Keratinocyte (primary cell): ENCODE measurements around the gene MEIS3.

Source experiments
- EZH2 ChIP-seq: IDR thresholded peaks from one replicate; pipeline ENCODE4 v1.6.1; 2012; ENCODE audit warnings: inconsistent platforms, mild to moderate bottlenecking, low read length, moderate library complexity
- TF ChIP-seq, protein P1 (sequence below), 3 experiments: IDR thresholded peaks in 1 of 3; conservative IDR thresholded peaks in 1 of 3; optimal IDR thresholded peaks in 1 of 3; 2 replicates in 2 of 3; 3 replicates in 1 of 3; pipeline versions ENCODE3 to v1.5.1; 2011; ENCODE audit warnings: low read length in 3 of 3, mild to moderate bottlenecking in 3 of 3, moderate library complexity in 2 of 3, control low read depth in 1 of 3, inconsistent platforms in 1 of 3; ENCODE audit not compliant: insufficient read depth in 2 of 3; ENCODE audit errors: extremely low read depth in 1 of 3

DNA sequence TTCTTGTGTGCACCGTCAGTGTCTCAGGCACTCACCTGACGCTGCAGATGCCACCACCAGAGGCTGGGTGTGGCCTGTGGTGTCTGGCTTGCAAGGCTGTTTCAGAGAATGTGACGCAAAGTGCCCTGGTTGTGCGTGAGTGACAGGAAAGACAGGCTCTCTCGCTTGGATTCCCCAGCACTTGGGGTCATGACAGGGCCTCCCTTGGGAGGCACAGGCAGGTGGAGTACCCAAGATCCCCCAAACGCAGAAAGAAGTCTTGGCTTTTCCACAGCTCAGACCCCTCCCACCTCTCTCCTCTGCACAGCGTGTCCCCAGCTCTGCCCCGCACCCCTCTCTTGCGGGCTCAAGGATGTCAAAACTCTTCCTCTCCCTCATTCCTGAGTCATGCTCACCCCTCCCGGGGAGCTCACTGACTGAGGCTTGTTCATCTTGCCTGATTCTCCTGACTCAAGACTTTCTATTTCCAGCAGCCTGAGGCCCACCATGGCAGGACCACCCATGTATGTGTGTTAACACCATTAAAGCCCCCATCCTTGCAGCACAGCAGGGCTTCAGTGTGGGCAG is 49.2 kb downstream of the MEIS3 start:
- TF ChIP-seq, protein P1, sequence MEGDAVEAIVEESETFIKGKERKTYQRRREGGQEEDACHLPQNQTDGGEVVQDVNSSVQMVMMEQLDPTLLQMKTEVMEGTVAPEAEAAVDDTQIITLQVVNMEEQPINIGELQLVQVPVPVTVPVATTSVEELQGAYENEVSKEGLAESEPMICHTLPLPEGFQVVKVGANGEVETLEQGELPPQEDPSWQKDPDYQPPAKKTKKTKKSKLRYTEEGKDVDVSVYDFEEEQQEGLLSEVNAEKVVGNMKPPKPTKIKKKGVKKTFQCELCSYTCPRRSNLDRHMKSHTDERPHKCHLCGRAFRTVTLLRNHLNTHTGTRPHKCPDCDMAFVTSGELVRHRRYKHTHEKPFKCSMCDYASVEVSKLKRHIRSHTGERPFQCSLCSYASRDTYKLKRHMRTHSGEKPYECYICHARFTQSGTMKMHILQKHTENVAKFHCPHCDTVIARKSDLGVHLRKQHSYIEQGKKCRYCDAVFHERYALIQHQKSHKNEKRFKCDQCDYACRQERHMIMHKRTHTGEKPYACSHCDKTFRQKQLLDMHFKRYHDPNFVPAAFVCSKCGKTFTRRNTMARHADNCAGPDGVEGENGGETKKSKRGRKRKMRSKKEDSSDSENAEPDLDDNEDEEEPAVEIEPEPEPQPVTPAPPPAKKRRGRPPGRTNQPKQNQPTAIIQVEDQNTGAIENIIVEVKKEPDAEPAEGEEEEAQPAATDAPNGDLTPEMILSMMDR (optimal IDR thresholded peaks at IDR 0.05 in 1 of 3, IDR thresholded peaks at IDR 0.05 in 1 of 3, conservative IDR thresholded peaks at IDR 0.05 in 1 of 3; ENCODE audit: extremely low read depth in 1 of 3, insufficient read depth in 2 of 3, low read length in 3 of 3) = no peak
- TF ChIP-seq EZH2 = no peak
